Right ventricle myocardium superior (tissue), 1 donor: ENCODE data around the gene PWWP2A. TPM values are rescaled to one million over a fixed set of nuclear protein-coding genes. Genes with fewer than 3 reads are reported as not detected.

Source experiments
- ATAC-seq: fragments of 200-7000 bp; cut with Tn5 transposase; one replicate; pipeline ENCODE4 v1.9.1; 2020; ENCODE audit warnings: mild to moderate bottlenecking; ENCODE audit not compliant: poor library complexity
- DNase-seq: peaks from one replicate; pipeline ENCODE4 v3.0.0-alpha.2; 2020
- intact Hi-C: fragments of 100-400 bp; cut with DNase I; formaldehyde crosslinking; loops from one replicate; pipeline ENCODE4 v1.11.2; 2022
- total RNA-seq: library from RNA; stranded (reverse); fragmentation: NEBNext Ultra II Directional; extraction: Animal tissue kit (Norgen Biotek cat#: 25700); gene quantifications from one replicate; pipeline ENCODE4 v1.2.1, GENCODE V29; 2021
- donor health status: DM: no; HTN: yes; CAD: no; lungs with severe emphysema.

The PWWP2A gene
- total RNA-seq, 1 donor from 2014 or later: 8.8 TPM

GRCh38 chr5:160044967-160045366 is 74.3 kb downstream of the PWWP2A start:
- DNase-seq (no peak), ATAC-seq (no peak)
- intact Hi-C loops: no loop called here

GRCh38 chr5:160044391-160044804 is 74.9 kb downstream of the PWWP2A start:
- no peak for DNase-seq
- ATAC-seq: no peak
- intact Hi-C loops: no loop called here

DNA sequence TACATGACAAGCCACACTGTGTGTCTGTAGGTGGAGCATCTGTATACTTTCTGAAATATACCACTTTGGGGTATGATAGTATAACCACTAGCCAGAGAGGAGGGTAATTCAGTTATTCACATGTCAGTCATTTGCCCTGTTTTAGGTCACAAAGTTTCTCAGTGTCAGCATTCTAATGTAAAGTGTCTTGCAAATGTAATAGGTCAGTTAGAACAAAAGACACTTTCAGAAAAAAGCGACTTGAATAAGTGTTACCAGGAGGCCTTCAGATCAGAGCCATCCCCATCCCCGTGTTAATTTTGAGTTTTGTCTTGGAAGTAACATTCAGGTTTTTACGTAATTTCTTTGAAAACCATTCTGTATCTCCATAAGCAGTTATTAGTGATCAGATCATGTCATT is 76.6 kb downstream of the PWWP2A start:
- no peak for ATAC-seq
- intact Hi-C loops: no loop called here

More for the DNA sequence above, 76.6 kb downstream of the PWWP2A start:
- no peak for DNase-seq

Other genes starting within 250 kb of the PWWP2A start
- 1.5 TPM for gene ADRA1B, start 203.0 kb downstream of the PWWP2A start, total RNA-seq
- gene TTC1, start 110.3 kb downstream of the PWWP2A start, total RNA-seq: 108 TPM
- gene FABP6, start 110.1 kb upstream of the PWWP2A start, total RNA-seq: 3.4 TPM
- gene CCNJL, start 193.1 kb upstream of the PWWP2A start, total RNA-seq: 6.8 TPM